Ovary (tissue), 3 donors: ENCODE measurements around the gene EIF2S2.

Experiments used
- CTCF ChIP-seq, 3 donors: fragments of 450-650 bp in 2 of 3; fragments of 200-600 bp in 1 of 3; IDR thresholded peaks; one replicate each; pipeline versions ENCODE4 v1.5.1 to v1.8.0; 2016 to 2022; ENCODE audit warnings: antibody characterized with exemption in 3 of 3, mild to moderate bottlenecking in 1 of 3
- EP300 ChIP-seq: sonication (generic); formaldehyde crosslinking; IDR thresholded peaks from one replicate; pipeline ENCODE4 v1.6.1; 2017; ENCODE audit warnings: antibody characterized with exemption
- donor health status: DM: no; HTN: no; CAD: no.

GRCh38 chr20:34124469-34125249 lies 12.6 kb upstream of the EIF2S2 start:
- TF ChIP-seq CTCF (IDR thresholded peaks at IDR 0.05), result no peak
- TF ChIP-seq EP300, result no peak
